ENCODE measurements around the gene INSC.

The INSC gene

GRCh38 chr11:15179167-15179566, 64.4 kb downstream of the INSC start:
- no peaks in the 10 kb centered on the region for H3K36me3 ChIP-seq (ENCODE audit: control insufficient read depth in 4 of 4, insufficient read depth in 4 of 4, low read length in 3 of 4)
- DNase-seq = no peak
- no peak overlapping the region for H3K4me3 ChIP-seq (ENCODE audit: control insufficient read depth in 1 of 7, extremely low read depth in 1 of 7, insufficient read depth in 4 of 7, low read depth in 2 of 7, low read length in 6 of 7)
- CTCF ChIA-PET = interaction anchor here (2.8 kb wide), 1 partner anchor 11 kb away, joined by 10 read pairs; no protein-coding TSS in a partner anchor
- 100% methylated on average over 2 of the region's 2 CpGs for WGBS (ENCODE audit: insufficient coverage)
- H3K9me3 ChIP-seq (ENCODE audit: control extremely low read depth in 1 of 5, control insufficient read depth in 4 of 5, insufficient read depth in 2 of 5, low read depth in 1 of 5, low read length in 4 of 5) = no peaks in the 10 kb centered on the region
- peaks cover 0 to 3% (median 0%) of the 10 kb centered on the region in 5 experiments for H3K27me3 ChIP-seq (replicated peaks in 2 of 5; ENCODE audit: control insufficient read depth in 4 of 5, insufficient read depth in 5 of 5, low read length in 4 of 5)
- no peak overlapping the region for H3K27ac ChIP-seq (ENCODE audit: insufficient read depth in 1 of 2, low read depth in 1 of 2, low read length in 2 of 2, poor library complexity in 1 of 2, severe bottlenecking in 2 of 2)
- POLR2A ChIA-PET = no interaction called here
- no peaks in the 10 kb centered on the region for H3K4me1 ChIP-seq (ENCODE audit: control extremely low read depth in 1 of 4, control insufficient read depth in 4 of 4, insufficient read depth in 4 of 4, low read length in 3 of 4)

GRCh38 chr11:15180212-15180792, 65.6 kb downstream of the INSC start:
- WGBS (ENCODE audit: insufficient coverage) = no CpG with 5 or more reads among the region's 4 CpGs
- no peaks in the 10 kb centered on the region for H3K4me1 ChIP-seq (ENCODE audit: control extremely low read depth in 1 of 4, control insufficient read depth in 4 of 4, insufficient read depth in 4 of 4, low read length in 3 of 4)
- H3K9me3 ChIP-seq (ENCODE audit: control extremely low read depth in 1 of 5, control insufficient read depth in 4 of 5, insufficient read depth in 2 of 5, low read depth in 1 of 5, low read length in 4 of 5) = no peaks in the 10 kb centered on the region
- no peaks in the 10 kb centered on the region for H3K36me3 ChIP-seq (ENCODE audit: control insufficient read depth in 4 of 4, insufficient read depth in 4 of 4, low read length in 3 of 4)
- ChIA-PET POLR2A (no interaction called here), CTCF (interaction anchor here (1.4 kb wide), 1 partner anchor 16 kb away, joined by 4 read pairs; no protein-coding TSS in a partner anchor)
- H3K27me3 ChIP-seq (replicated peaks in 2 of 5; ENCODE audit: control insufficient read depth in 4 of 5, insufficient read depth in 5 of 5, low read length in 4 of 5) = peaks cover 0 to 3% (median 0%) of the 10 kb centered on the region in 5 experiments
- no peak overlapping the region for H3K27ac ChIP-seq (ENCODE audit: insufficient read depth in 1 of 2, low read depth in 1 of 2, low read length in 2 of 2, poor library complexity in 1 of 2, severe bottlenecking in 2 of 2)
- no peak for DNase-seq
- no peak overlapping the region for H3K4me3 ChIP-seq (ENCODE audit: control insufficient read depth in 1 of 7, extremely low read depth in 1 of 7, insufficient read depth in 4 of 7, low read depth in 2 of 7, low read length in 6 of 7)

- DNase-seq = no peak
- Histone ChIP-seq H3K27me3 (replicated peaks in 2 of 5; ENCODE audit: control insufficient read depth in 4 of 5, insufficient read depth in 5 of 5, low read length in 4 of 5) (peaks cover 0 to 6% (median 0%) of the 10 kb centered on the region in 5 experiments), H3K9me3 (ENCODE audit: control extremely low read depth in 1 of 5, control insufficient read depth in 4 of 5, insufficient read depth in 2 of 5, low read depth in 1 of 5, low read length in 4 of 5) (no peaks in the 10 kb centered on the region), H3K36me3 (ENCODE audit: control insufficient read depth in 4 of 4, insufficient read depth in 4 of 4, low read length in 3 of 4) (no peaks in the 10 kb centered on the region), H3K27ac (ENCODE audit: insufficient read depth in 1 of 2, low read depth in 1 of 2, low read length in 2 of 2, poor library complexity in 1 of 2, severe bottlenecking in 2 of 2) (no peak overlapping the region), H3K4me3 (ENCODE audit: control insufficient read depth in 1 of 7, extremely low read depth in 1 of 7, insufficient read depth in 4 of 7, low read depth in 2 of 7, low read length in 6 of 7) (no peak overlapping the region), H3K4me1 (ENCODE audit: control extremely low read depth in 1 of 4, control insufficient read depth in 4 of 4, insufficient read depth in 4 of 4, low read length in 3 of 4) (no peaks in the 10 kb centered on the region)
- 100% methylated on average over 1 of the region's 1 CpG for WGBS (ENCODE audit: insufficient coverage)
- ChIA-PET CTCF (no interaction called here), POLR2A (no interaction called here)
Observed at GRCh38 chr11:15182372-15182771, 67.6 kb downstream of the INSC start.

GRCh38 chr11:15185021-15185420, 70.3 kb downstream of the INSC start:
- H3K27ac ChIP-seq (ENCODE audit: insufficient read depth in 1 of 2, low read depth in 1 of 2, low read length in 2 of 2, poor library complexity in 1 of 2, severe bottlenecking in 2 of 2) = no peak overlapping the region
- H3K4me1 ChIP-seq (ENCODE audit: control extremely low read depth in 1 of 4, control insufficient read depth in 4 of 4, insufficient read depth in 4 of 4, low read length in 3 of 4) = no peaks in the 10 kb centered on the region
- DNase-seq = no peak
- H3K27me3 ChIP-seq (replicated peaks in 2 of 5; ENCODE audit: control insufficient read depth in 4 of 5, insufficient read depth in 5 of 5, low read length in 4 of 5) = peaks cover 0 to 6% (median 0%) of the 10 kb centered on the region in 5 experiments
- POLR2A ChIA-PET = no interaction called here
- H3K9me3 ChIP-seq (ENCODE audit: control extremely low read depth in 1 of 5, control insufficient read depth in 4 of 5, insufficient read depth in 2 of 5, low read depth in 1 of 5, low read length in 4 of 5) = peaks cover 0 to 6% (median 0%) of the 10 kb centered on the region in 5 experiments
- H3K36me3 ChIP-seq (ENCODE audit: control insufficient read depth in 4 of 4, insufficient read depth in 4 of 4, low read length in 3 of 4) = no peaks in the 10 kb centered on the region
- CTCF ChIA-PET = interaction anchor here (1.6 to 1.8 kb wide), 2 partner anchors 13 to 25 kb away, joined by 3 to 4 read pairs; no protein-coding TSS in a partner anchor
- no peak overlapping the region for H3K4me3 ChIP-seq (ENCODE audit: control insufficient read depth in 1 of 7, extremely low read depth in 1 of 7, insufficient read depth in 4 of 7, low read depth in 2 of 7, low read length in 6 of 7)
- WGBS (ENCODE audit: insufficient coverage) = no CpG with 5 or more reads among the region's 1 CpG

- DNase-seq = no peak
- peaks cover 0 to 6% (median 0%) of the 10 kb centered on the region in 5 experiments for H3K27me3 ChIP-seq (replicated peaks in 2 of 5; ENCODE audit: control insufficient read depth in 4 of 5, insufficient read depth in 5 of 5, low read length in 4 of 5)
- 83% methylated on average over 1 of the region's 4 CpGs for WGBS (ENCODE audit: insufficient coverage)
- ChIA-PET POLR2A (no interaction called here), CTCF (no interaction called here)
- H3K9me3 ChIP-seq (ENCODE audit: control extremely low read depth in 1 of 5, control insufficient read depth in 4 of 5, insufficient read depth in 2 of 5, low read depth in 1 of 5, low read length in 4 of 5) = peaks cover 0 to 6% (median 0%) of the 10 kb centered on the region in 5 experiments
- no peaks in the 10 kb centered on the region for H3K4me1 ChIP-seq (ENCODE audit: control extremely low read depth in 1 of 4, control insufficient read depth in 4 of 4, insufficient read depth in 4 of 4, low read length in 3 of 4)
- H3K4me3 ChIP-seq (ENCODE audit: control insufficient read depth in 1 of 7, extremely low read depth in 1 of 7, insufficient read depth in 4 of 7, low read depth in 2 of 7, low read length in 6 of 7) = no peak overlapping the region
- H3K27ac ChIP-seq (ENCODE audit: insufficient read depth in 1 of 2, low read depth in 1 of 2, low read length in 2 of 2, poor library complexity in 1 of 2, severe bottlenecking in 2 of 2) = no peak overlapping the region
- no peaks in the 10 kb centered on the region for H3K36me3 ChIP-seq (ENCODE audit: control insufficient read depth in 4 of 4, insufficient read depth in 4 of 4, low read length in 3 of 4)
Observed at GRCh38 chr11:15186146-15186545, 71.4 kb downstream of the INSC start.

- POLR2A ChIA-PET = no interaction called here
- H3K27me3 ChIP-seq (replicated peaks in 2 of 5; ENCODE audit: control insufficient read depth in 4 of 5, insufficient read depth in 5 of 5, low read length in 4 of 5) = peaks cover 0 to 6% (median 3%) of the 10 kb centered on the region in 5 experiments
- no peak for DNase-seq
- CTCF ChIA-PET = interaction anchor here (0.9 to 2.7 kb wide), 3 partner anchors 11 to 89 kb away, joined by 3 to 10 read pairs (median 4); no protein-coding TSS in a partner anchor
- no peak overlapping the region for H3K4me3 ChIP-seq (ENCODE audit: control insufficient read depth in 1 of 7, extremely low read depth in 1 of 7, insufficient read depth in 4 of 7, low read depth in 2 of 7, low read length in 6 of 7)
- no CpG with 5 or more reads among the region's 1 CpG for WGBS (ENCODE audit: insufficient coverage)
- H3K27ac ChIP-seq (ENCODE audit: insufficient read depth in 1 of 2, low read depth in 1 of 2, low read length in 2 of 2, poor library complexity in 1 of 2, severe bottlenecking in 2 of 2) = no peak overlapping the region
- no peaks in the 10 kb centered on the region for H3K36me3 ChIP-seq (ENCODE audit: control insufficient read depth in 4 of 4, insufficient read depth in 4 of 4, low read length in 3 of 4)
- H3K4me1 ChIP-seq (ENCODE audit: control extremely low read depth in 1 of 4, control insufficient read depth in 4 of 4, insufficient read depth in 4 of 4, low read length in 3 of 4) = no peaks in the 10 kb centered on the region
- H3K9me3 ChIP-seq (ENCODE audit: control extremely low read depth in 1 of 5, control insufficient read depth in 4 of 5, insufficient read depth in 2 of 5, low read depth in 1 of 5, low read length in 4 of 5) = peaks cover 0 to 6% (median 0%) of the 10 kb centered on the region in 5 experiments
Observed at GRCh38 chr11:15189189-15189588, 74.5 kb downstream of the INSC start.

- POLR2A ChIA-PET = no interaction called here
- H3K4me3 ChIP-seq (ENCODE audit: control insufficient read depth in 1 of 7, extremely low read depth in 1 of 7, insufficient read depth in 4 of 7, low read depth in 2 of 7, low read length in 6 of 7) = no peak overlapping the region
- peaks cover 0 to 6% (median 0%) of the 10 kb centered on the region in 5 experiments for H3K9me3 ChIP-seq (ENCODE audit: control extremely low read depth in 1 of 5, control insufficient read depth in 4 of 5, insufficient read depth in 2 of 5, low read depth in 1 of 5, low read length in 4 of 5)
- no peak for DNase-seq
- WGBS (ENCODE audit: insufficient coverage) = 100% methylated on average over 1 of the region's 3 CpGs
- H3K36me3 ChIP-seq (ENCODE audit: control insufficient read depth in 4 of 4, insufficient read depth in 4 of 4, low read length in 3 of 4) = no peaks in the 10 kb centered on the region
- CTCF ChIA-PET = interaction anchor here (1.0 to 2.7 kb wide), 3 partner anchors 12 to 89 kb away, joined by 3 to 10 read pairs (median 4); no protein-coding TSS in a partner anchor
- no peaks in the 10 kb centered on the region for H3K4me1 ChIP-seq (ENCODE audit: control extremely low read depth in 1 of 4, control insufficient read depth in 4 of 4, insufficient read depth in 4 of 4, low read length in 3 of 4)
- peaks cover 0 to 6% (median 3%) of the 10 kb centered on the region in 5 experiments for H3K27me3 ChIP-seq (replicated peaks in 2 of 5; ENCODE audit: control insufficient read depth in 4 of 5, insufficient read depth in 5 of 5, low read length in 4 of 5)
- no peak overlapping the region for H3K27ac ChIP-seq (ENCODE audit: insufficient read depth in 1 of 2, low read depth in 1 of 2, low read length in 2 of 2, poor library complexity in 1 of 2, severe bottlenecking in 2 of 2)
Observed at GRCh38 chr11:15189641-15190365, 75.1 kb downstream of the INSC start.
